Liver (tissue), 9 donors: ENCODE data around the gene DYRK3. TPM values are rescaled to one million over a fixed set of nuclear protein-coding genes. Genes with fewer than 3 reads are reported as not detected.

ENCODE experiments used
- DNase-seq: peaks from one replicate; pipeline ENCODE4 v3.0.0-alpha.2; 2017; ENCODE audit warnings: low spot score
- H3K27ac ChIP-seq, 2 donors: one replicate each; pipeline ENCODE4 v1.7.0; 2013; ENCODE audit warnings: inconsistent platforms in 2 of 2, low read length in 2 of 2, control low read depth in 1 of 2, low read depth in 1 of 2, mild to moderate bottlenecking in 1 of 2
- H3K27me3 ChIP-seq, 4 donors: one replicate each; pipeline versions ENCODE4 v1.6.1 to v1.7.0; 2013; ENCODE audit warnings: low read length in 3 of 4, inconsistent platforms in 1 of 4, mild to moderate bottlenecking in 1 of 4, moderate library complexity in 1 of 4; ENCODE audit not compliant: control insufficient read depth in 4 of 4, insufficient read depth in 4 of 4
- H3K36me3 ChIP-seq, 4 donors: one replicate each; pipeline versions ENCODE4 v1.6.1 to v1.7.0; 2013; ENCODE audit warnings: low read length in 3 of 4, mild to moderate bottlenecking in 3 of 4, low read depth in 1 of 4, moderate library complexity in 1 of 4; ENCODE audit not compliant: control insufficient read depth in 4 of 4, insufficient read depth in 3 of 4
- H3K4me1 ChIP-seq, 4 donors: one replicate each; pipeline versions ENCODE4 v1.6.1 to v1.7.0; 2013; ENCODE audit warnings: low read length in 3 of 4, mild to moderate bottlenecking in 3 of 4, moderate library complexity in 1 of 4; ENCODE audit not compliant: control insufficient read depth in 4 of 4, insufficient read depth in 4 of 4
- H3K4me3 ChIP-seq, 3 donors: one replicate each; pipeline versions ENCODE4 v1.6.1 to v1.7.0; 2013; ENCODE audit warnings: low read length in 3 of 3, control low read depth in 1 of 3, low read depth in 1 of 3, mild to moderate bottlenecking in 1 of 3
- H3K9ac ChIP-seq, 2 donors: one replicate each; pipeline ENCODE4 v1.7.0; 2013; ENCODE audit warnings: low read length in 2 of 2, mild to moderate bottlenecking in 2 of 2, moderate library complexity in 2 of 2, control low read depth in 1 of 2, low read depth in 1 of 2
- H3K9me3 ChIP-seq, 4 donors: one replicate each; pipeline versions ENCODE4 v1.6.1 to v1.7.0; 2013; ENCODE audit warnings: low read length in 3 of 4; ENCODE audit not compliant: control insufficient read depth in 4 of 4
- ATF3 ChIP-seq: IDR thresholded peaks from 2 replicates; pipeline ENCODE4 v1.6.1; 2016; ENCODE audit warnings: antibody characterized with exemption
- CTCF ChIP-seq: fragments of 150-350 bp; IDR thresholded peaks from 2 replicates; pipeline ENCODE4 v1.5.1; 2017; ENCODE audit warnings: improper control_type of control experiment, low read depth, low read length; ENCODE audit not compliant: missing input control
- EGR1 ChIP-seq, 2 donors: IDR thresholded peaks; 2 replicates each; pipeline ENCODE4 v1.6.1; 2016 to 2018; ENCODE audit warnings: antibody characterized with exemption in 2 of 2, low read depth in 2 of 2
- FOXA1 ChIP-seq: IDR thresholded peaks from 2 replicates; pipeline ENCODE4 v1.6.1; 2016; ENCODE audit warnings: antibody characterized with exemption
- FOXA2 ChIP-seq: IDR thresholded peaks from 2 replicates; pipeline ENCODE4 v1.6.1; 2016; ENCODE audit warnings: antibody characterized with exemption
- GABPA ChIP-seq, 2 donors: IDR thresholded peaks in 1 of 2; conservative IDR thresholded peaks in 1 of 2; 2 replicates each; pipeline ENCODE4 v1.6.1; 2016; ENCODE audit warnings: antibody characterized with exemption in 2 of 2, mild to moderate bottlenecking in 1 of 2, moderate library complexity in 1 of 2
- HNF4A ChIP-seq, 2 donors: conservative IDR thresholded peaks; 2 replicates each; pipeline ENCODE4 v1.6.1; 2016; ENCODE audit warnings: antibody characterized with exemption in 2 of 2, mild to moderate bottlenecking in 2 of 2
- HNF4G ChIP-seq: IDR thresholded peaks from 2 replicates; pipeline ENCODE4 v1.6.1; 2016; ENCODE audit warnings: antibody characterized with exemption
- JUND ChIP-seq, 2 donors: IDR thresholded peaks; 2 replicates each; pipeline ENCODE4 v1.6.1; 2016; ENCODE audit warnings: antibody characterized with exemption in 2 of 2
- MAX ChIP-seq: IDR thresholded peaks from 2 replicates; pipeline ENCODE4 v1.6.1; 2016; ENCODE audit warnings: antibody characterized with exemption
- NR2F2 ChIP-seq: IDR thresholded peaks from 2 replicates; pipeline ENCODE4 v1.6.1; 2016; ENCODE audit warnings: antibody characterized with exemption
- RAD21 ChIP-seq, 2 donors: IDR thresholded peaks; 2 replicates each; pipeline ENCODE4 v1.6.1; 2016; ENCODE audit warnings: antibody characterized with exemption in 2 of 2, mild to moderate bottlenecking in 2 of 2
- REST ChIP-seq: IDR thresholded peaks from 2 replicates; pipeline ENCODE4 v1.6.1; 2016; ENCODE audit warnings: antibody characterized with exemption, mild to moderate bottlenecking
- RXRA ChIP-seq, 2 donors: IDR thresholded peaks; 2 replicates each; pipeline ENCODE4 v1.6.1; 2017 to 2018; ENCODE audit warnings: antibody characterized with exemption in 2 of 2, mild to moderate bottlenecking in 1 of 2
- SP1 ChIP-seq: IDR thresholded peaks from 2 replicates; pipeline ENCODE4 v1.6.1; 2018; ENCODE audit warnings: antibody characterized with exemption, mild to moderate bottlenecking
- TAF1 ChIP-seq: conservative IDR thresholded peaks from 2 replicates; pipeline ENCODE4 v1.6.1; 2016; ENCODE audit warnings: antibody characterized with exemption, mild to moderate bottlenecking
- YY1 ChIP-seq: IDR thresholded peaks from 2 replicates; pipeline ENCODE4 v1.6.1; 2016; ENCODE audit warnings: antibody characterized with exemption, mild to moderate bottlenecking
- WGBS: extraction: QIAGEN DNeasy Blood & Tissue Kit; methylation state at CpG from one replicate; pipeline ENCODE4 v1.1.7; 2013; 5-methylcytosine and 5-hydroxymethylcytosine counted together
- polyA plus RNA-seq, 2 donors: library from polyadenylated mRNA; stranded (reverse) in 1 of 2; unstranded in 1 of 2; fragments of 200-250 nt in 1 of 2; fragments of >200 nt in 1 of 2; fragmentation: Nextera tagmentation in 1 of 2; extraction: Ambion mirVana in 1 of 2; gene quantifications; one replicate each; pipeline versions ENCODE4 v1.2.1 to v1.2.3, GENCODE V29; 2013 to 2015
- total RNA-seq, 2 donors: library from RNA; depleted of rRNA; stranded (reverse); fragments of >200 nt; gene quantifications; one replicate each; pipeline ENCODE4 v1.2.3, GENCODE V29; 2014
- TF ChIP-seq, protein P1 (sequence below): IDR thresholded peaks from 2 replicates; pipeline ENCODE4 v1.6.1; 2016; ENCODE audit warnings: antibody characterized with exemption
- donor health status: healthy.
- donor health status: healthy.
- donor health status: healthy.
- donor health status: healthy.
- donor health status: healthy.

The DYRK3 gene
- total and polyA plus RNA-seq, 4 donors: 1.5 to 41.8 (median 5.0) TPM

DNA sequence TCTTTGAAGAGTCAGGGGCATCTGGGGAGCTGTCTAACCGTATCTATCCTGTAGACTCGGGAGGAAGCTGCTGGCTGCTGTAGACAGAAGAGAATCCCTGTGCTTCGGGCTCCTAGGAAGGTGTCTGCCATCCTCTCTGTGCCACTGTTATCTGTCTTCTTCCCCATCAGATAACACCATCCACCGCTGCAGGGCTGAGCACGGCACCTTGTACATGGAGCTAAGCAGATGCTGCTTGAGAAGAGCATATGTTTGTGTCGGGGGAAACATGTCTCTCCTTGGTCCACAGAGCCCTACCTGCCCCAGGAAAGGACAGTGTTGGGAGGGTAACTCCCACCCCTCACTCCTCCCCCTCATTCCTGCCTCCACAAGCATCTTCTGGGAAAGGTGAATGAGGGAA lies 48.0 kb downstream of the DYRK3 start:
- Histone ChIP-seq H3K4me1 (peaks cover 11 to 55% (median 34%) of the 10 kb centered on the region in 4 donors), H3K27me3 (no peaks in the 10 kb centered on the region), H3K27ac (peak overlapping the region in 1 of 2 donors; percentile 67), H3K9ac (no peak overlapping the region), H3K9me3 (no peaks in the 10 kb centered on the region), H3K4me3 (no peak overlapping the region), H3K36me3 (no peaks in the 10 kb centered on the region)
- TF ChIP-seq, protein P1, sequence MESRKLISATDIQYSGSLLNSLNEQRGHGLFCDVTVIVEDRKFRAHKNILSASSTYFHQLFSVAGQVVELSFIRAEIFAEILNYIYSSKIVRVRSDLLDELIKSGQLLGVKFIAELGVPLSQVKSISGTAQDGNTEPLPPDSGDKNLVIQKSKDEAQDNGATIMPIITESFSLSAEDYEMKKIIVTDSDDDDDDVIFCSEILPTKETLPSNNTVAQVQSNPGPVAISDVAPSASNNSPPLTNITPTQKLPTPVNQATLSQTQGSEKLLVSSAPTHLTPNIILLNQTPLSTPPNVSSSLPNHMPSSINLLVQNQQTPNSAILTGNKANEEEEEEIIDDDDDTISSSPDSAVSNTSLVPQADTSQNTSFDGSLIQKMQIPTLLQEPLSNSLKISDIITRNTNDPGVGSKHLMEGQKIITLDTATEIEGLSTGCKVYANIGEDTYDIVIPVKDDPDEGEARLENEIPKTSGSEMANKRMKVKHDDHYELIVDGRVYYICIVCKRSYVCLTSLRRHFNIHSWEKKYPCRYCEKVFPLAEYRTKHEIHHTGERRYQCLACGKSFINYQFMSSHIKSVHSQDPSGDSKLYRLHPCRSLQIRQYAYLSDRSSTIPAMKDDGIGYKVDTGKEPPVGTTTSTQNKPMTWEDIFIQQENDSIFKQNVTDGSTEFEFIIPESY: no peak
- TF ChIP-seq FOXA2: no peak
- 90% methylated on average over 6 of the region's 6 CpGs for WGBS
- DNase-seq: no peak

DNA sequence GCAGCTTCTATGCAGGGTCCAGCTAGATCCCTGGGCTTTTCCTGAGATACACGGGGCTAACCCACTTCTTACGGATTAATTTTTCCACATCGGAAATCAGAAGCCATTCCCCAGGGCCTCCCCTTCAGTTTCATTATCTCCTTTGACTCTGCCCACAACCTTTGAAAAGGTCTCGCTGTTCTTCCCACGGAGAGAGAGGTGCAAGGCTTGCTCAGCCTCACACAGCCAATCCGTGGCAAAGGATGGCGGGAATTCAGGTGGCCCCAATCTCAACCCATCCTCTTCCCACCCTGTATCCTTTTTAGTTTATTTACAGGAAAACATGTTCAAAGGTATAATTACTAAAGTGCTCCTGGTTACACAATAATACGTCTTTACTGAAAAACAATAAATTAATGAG lies 48.7 kb downstream of the DYRK3 start:
- H3K9ac ChIP-seq: no peak overlapping the region
- peak overlapping the region; percentile 61 to 66 for H3K27ac ChIP-seq

More for the DNA sequence above, 48.7 kb downstream of the DYRK3 start:
- Histone ChIP-seq H3K36me3 (no peaks in the 10 kb centered on the region), H3K4me1 (peaks cover 16 to 59% (median 38%) of the 10 kb centered on the region in 4 donors), H3K9me3 (no peaks in the 10 kb centered on the region), H3K4me3 (peak overlapping the region in 2 of 3 donors; percentile 69 to 87), H3K27me3 (no peaks in the 10 kb centered on the region)
- DNase-seq: no peak
- 69% methylated on average over 8 of the region's 8 CpGs for WGBS
- TF ChIP-seq FOXA1: no peak
- no peak for TF ChIP-seq GABPA (IDR thresholded peaks at IDR 0.05 in 1 of 2, conservative IDR thresholded peaks at IDR 0.05 in 1 of 2)
- TF ChIP-seq YY1: no peak
- TF ChIP-seq NR2F2: no peak
- TF ChIP-seq MAX: no peak
- TF ChIP-seq, protein P1: no peak
- no peak for TF ChIP-seq HNF4A (conservative IDR thresholded peaks at IDR 0.05)
- TF ChIP-seq HNF4G: no peak
- no peak for TF ChIP-seq REST
- TF ChIP-seq JUND (IDR thresholded peaks at IDR 0.05): no peak
- no peak for TF ChIP-seq SP1
- no peak for TF ChIP-seq EGR1 (IDR thresholded peaks at IDR 0.05; ENCODE audit: low read depth in 2 of 2)
- no peak for TF ChIP-seq FOXA2
- no peak for TF ChIP-seq CTCF
- TF ChIP-seq TAF1: no peak
- no peak for TF ChIP-seq RAD21 (IDR thresholded peaks at IDR 0.05)
- no peak for TF ChIP-seq ATF3
- TF ChIP-seq RXRA (IDR thresholded peaks at IDR 0.05): no peak
